ENCODE measurements around the gene POLR1G. TPM values are rescaled to one million over a fixed set of nuclear protein-coding genes. Genes with fewer than 3 reads are reported as not detected.

The POLR1G gene
- total RNA-seq, 1 donor from 2014 or later, result 9.7 TPM

DNA sequence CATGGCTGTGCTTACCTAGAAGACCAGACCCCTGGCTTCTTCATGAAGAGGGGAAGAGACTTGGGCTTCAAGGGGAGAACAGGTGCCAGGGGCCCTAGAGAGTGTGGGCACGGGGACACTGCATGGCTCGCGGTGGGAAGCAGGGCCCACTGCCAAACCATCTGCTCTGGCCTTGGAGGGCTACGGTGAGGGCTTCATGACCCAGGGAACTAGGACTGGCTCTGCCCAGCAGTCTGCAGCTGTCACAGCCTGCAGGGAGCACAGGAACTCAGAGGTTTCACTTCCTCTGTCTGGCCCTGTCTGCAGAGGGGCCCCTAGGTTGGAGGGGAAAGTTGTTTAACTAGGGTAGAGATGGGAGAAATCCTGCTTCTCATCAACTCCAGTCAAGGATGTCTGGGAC, 13.0 kb downstream of the POLR1G start:
- intact Hi-C loops (cut with micrococcal nuclease), result no loop called here

DNA sequence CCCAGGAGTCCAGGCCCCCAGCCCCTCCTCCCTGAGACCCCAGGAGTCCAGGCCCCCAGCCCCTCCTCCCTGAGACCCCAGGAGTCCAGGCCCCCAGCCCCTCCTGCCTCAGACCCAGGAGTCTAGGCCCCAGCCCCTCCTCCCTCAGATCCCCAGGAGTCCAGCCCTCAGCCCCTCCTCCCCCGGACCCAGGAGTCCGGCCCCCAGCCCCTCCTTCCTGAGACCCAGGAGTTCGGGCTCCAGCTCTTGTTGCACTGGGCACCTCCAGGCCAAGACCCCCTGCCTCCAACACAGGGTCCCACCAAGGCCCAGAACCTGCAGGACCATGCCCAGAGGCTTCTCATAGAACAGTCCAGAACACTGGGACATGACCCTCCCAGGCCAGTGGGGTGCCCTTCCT, 13.5 kb downstream of the POLR1G start:
- intact Hi-C loops (cut with micrococcal nuclease), result no loop called here

DNA sequence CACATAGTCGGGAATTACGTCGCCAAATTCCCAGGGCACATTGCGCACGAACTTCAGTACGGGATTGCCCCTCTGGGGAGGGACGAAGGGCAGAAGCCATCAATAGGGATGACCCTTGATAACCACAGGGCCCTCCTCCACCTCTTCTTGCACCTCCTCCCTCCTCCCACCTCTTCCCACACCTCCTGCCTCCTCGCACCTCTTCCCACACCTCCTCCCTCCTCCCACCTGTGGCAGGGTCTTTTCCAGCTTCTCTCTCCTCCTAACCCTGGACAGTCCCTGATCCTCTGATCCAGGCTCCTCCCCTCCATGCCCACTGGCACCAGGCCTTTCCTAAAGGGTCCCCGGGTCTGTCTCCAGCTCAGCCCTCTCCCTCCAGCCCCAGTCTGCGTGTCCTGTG, 13.9 kb downstream of the POLR1G start:
- intact Hi-C loops (cut with micrococcal nuclease), result no loop called here

DNA sequence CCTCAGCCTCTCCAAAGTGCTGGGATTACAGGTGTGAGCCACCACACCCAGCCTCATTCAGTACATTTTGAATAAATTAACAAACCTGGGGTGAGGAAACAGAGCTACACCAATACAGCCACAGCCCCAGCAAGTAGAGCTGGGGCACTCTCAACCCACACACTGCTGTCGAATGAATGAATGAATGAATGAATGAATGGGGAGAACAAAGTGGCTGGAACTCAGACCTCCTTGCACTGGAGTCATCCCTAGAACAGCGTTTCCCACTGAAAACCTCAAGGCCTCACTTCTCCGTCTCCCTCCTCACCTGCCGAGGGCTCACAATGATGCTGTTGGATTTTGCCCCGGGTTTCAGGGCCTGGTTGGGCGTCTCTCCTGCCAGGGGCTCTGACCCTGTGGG, 14.4 kb downstream of the POLR1G start:
- intact Hi-C loops (cut with micrococcal nuclease), result no loop called here

DNA sequence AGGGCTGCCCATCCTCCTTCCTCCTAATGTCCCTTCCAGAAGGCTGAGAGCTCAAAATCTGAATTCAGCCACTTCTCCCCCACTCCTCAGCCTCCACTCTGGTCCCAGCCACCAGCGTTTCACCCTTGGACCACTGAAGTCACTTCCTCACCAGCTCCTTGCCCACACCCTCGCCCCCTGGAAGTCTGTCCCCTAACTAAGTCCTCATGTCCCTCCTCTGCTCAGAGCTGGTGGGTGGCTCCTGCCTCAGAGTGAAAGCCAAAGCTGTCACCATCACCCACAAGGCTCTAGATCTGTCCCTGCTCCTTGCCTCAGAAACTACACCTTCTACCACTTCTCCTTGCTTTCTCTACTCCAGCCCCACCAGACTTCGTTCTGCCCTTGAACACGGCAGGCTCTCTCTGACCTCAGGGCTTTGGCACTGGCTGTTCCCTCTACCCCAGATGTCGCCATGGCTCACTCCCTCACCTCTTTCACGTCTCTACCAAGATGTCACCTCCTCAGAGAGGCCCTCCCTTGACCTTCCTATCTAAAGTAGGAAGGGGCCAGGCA, 15.6 kb downstream of the POLR1G start:
- intact Hi-C loops (cut with micrococcal nuclease), result no loop called here

DNA sequence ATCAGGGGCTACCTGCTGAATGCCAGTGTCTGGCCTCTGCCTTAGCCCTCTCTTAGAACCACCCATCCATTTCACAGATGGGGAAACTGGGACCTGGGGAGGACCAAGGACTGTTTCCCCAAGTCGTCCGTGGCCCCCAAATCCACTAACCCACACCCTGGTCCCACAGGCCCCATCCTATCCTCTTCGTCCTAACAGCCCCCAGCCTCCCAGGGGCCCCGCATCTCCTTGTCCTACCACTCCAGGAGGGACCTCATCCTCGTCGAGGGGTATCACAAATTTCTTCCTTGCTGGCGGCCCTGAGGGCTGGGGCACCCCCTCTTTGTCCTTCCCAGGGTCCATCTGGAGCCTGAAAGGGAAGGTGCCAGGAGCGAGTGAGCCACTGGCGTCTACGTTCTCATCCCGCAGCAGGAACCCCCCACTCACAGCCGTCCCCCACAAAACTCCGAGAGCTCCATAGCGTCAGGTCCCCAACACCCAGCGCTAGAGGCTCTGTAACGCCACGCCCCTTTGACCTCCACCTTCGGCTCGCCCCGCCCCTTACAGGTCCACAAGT, 16.7 kb downstream of the POLR1G start:
- intact Hi-C loops (cut with micrococcal nuclease), result loop anchor here (1.0 kb wide), 1 partner anchor 17 kb away; the partner anchor contains the start of gene POLR1G

DNA sequence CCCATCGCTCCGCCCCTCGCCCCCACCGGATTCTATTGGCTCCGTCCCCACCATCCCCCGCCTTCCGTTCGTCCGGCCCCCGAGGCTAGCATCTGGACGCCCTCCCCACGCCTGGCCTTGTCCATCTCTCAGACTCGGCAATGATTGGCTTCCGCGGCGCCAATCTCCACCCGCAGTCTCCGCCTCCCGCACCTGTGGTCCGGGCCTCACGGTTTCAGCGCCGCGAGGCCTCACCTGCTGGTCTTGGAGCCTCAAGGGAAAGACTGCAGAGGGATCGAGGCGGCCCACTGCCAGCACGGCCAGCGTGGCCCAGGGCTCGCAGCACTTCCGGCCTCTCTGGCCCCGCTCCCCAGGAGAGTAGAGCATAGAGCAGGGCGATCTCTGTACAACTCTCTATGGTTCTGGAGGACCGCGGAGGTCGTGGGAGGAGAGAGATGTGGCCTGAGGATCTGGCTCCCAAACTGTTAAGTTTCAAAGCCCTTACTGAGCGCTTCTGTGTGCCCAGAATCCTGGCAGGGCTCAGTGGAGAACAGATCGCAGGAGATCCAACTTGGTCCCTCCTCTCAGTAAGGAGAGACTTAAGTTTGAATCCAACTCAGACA, 17.2 kb downstream of the POLR1G start, which contains the start of gene ERCC1:
ERCC1 (minus strand) TSS at position 329 of the 602 bp plus-strand sequence. CDS start 543 bp downstream, outside the sequence.
- intact Hi-C loops (cut with micrococcal nuclease), result loop anchor here (1.0 kb wide), 1 partner anchor 17 kb away; the partner anchor contains the start of gene POLR1G

DNA sequence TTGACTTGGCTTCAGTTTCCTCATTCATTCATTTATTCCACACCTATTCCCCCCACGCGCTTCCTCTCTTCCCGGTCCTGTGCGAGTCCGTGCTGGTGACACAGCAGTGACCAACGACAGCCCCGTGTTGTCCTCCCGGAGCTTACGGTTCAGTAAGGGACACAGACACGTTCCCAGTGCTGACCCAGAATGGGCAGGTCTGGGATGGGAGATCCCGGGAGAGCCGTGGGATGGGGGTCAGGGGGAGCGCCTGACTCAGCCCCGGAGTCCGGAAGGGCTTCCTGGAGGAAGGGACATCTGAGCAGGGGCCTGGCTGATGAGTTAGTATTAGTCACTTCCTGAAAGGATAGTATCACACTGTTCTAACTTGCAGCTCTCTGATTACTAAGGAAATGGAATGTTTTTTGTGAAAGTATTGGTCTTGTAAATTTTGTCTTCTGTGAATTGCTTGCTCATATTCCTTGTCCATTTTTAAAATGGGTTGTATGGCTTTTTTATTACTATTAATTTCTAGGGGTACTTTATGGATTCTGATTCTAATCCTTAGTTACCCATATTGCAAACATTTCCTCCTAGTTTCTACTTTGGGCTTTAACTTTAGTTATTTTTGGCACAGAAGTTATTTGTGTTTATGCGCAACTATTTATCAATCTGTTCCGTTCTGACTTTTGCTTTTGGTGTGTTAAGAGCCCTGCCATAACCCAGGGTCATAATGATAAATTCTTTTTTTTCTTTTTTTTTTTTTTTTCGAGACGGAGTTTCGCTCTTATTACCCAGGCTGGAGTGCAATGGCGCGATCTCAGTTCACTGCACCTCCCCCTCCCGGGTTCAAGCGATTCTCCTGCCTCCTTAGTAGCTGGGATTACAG, 18.0 kb downstream of the POLR1G start:
- intact Hi-C loops (cut with micrococcal nuclease), result loop anchor here (5.0 kb wide), 1 partner anchor 268 kb away; the partner anchor contains the start of genes QPCTL and SNRPD2

DNA sequence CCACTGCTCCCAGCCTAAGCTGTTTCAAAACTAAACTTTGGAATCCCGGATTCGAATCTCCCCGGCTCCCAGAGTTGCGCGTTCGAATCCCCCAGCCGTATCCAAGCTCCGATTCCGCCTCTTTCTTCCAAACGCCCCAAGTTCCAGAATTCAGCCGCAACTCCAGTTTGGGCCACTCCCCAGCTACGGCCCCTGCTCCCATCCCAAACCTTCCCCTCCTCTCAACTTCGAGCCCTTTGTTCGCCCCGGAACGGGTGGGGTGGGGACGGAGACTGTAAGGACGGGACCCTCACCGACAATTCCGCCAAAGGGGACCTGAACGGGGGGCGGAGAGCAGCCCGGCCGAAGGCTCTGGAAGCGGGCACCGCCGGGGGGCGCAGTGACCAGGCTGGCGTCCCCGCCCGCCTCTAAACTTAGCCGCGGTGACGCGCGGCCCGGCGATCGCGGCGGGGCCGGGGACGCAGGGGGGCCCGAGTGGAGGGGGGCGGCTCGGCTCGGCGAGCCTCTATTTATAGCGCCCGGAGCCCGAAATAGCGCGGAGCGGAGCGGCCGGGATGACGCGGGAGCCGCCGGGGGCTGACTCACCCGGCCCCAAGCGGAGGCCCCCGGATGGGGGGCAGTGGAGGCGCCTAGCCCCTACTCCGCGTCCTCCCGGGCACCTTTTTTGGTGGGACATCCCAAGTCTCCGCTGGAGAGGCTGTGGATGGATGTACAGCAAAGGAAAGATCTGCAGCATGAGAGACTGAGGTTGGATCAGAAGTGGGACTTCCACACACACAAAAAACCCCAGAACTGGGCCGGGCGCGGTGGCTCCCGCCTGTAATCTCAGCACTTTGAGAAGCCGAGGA, 22.2 kb downstream of the POLR1G start:
- intact Hi-C loops (cut with micrococcal nuclease), result loop anchor here (5.0 kb wide), 1 partner anchor 264 kb away; the partner anchor contains the start of genes QPCTL and SNRPD2

DNA sequence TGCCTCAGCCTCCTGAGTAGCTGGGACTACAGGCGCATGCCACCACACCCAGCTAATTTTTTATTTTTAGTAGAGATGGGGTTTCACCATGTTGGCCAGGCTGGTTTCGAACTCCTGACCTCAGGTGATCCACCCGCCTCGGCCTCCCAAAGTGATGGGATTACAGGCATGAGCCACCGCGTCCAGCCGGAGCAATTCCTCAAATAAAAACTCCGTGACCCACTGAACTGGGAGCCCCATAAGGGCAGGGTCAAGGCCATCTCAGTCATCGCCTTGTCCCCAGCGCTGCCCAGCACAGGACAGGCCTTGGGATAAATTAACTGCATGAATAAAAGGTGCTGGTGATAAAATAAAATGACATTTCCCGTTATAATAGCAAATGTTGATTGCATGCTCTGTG, 23.5 kb downstream of the POLR1G start:
- intact Hi-C loops (cut with micrococcal nuclease), result loop anchor here (5.0 to 10.0 kb wide), 2 partner anchors 155 to 262 kb away; partner anchors contain the start of genes OPA3, QPCTL and SNRPD2

DNA sequence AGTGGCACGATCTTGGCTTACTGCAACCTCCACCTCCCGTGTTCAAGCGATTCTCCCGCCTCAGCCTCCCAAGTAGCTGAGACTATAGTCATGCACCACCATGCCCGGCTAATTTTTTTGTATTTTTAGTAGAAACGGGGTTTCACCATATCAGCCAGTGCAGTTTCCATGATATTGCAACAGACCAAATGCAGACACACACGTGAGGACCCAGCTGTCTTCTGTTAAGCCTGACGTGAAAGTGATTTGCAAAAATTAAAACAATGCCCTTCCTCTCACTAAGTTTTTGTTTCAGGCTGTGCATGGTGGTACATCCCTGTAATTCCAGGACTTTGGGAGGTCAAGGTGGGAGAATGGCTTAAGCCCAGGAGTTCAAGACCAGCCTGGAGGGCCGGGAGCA, 24.6 kb downstream of the POLR1G start:
- intact Hi-C loops (cut with micrococcal nuclease), result loop anchor here (10.0 kb wide), 1 partner anchor 154 kb away; the partner anchor contains the start of gene OPA3

DNA sequence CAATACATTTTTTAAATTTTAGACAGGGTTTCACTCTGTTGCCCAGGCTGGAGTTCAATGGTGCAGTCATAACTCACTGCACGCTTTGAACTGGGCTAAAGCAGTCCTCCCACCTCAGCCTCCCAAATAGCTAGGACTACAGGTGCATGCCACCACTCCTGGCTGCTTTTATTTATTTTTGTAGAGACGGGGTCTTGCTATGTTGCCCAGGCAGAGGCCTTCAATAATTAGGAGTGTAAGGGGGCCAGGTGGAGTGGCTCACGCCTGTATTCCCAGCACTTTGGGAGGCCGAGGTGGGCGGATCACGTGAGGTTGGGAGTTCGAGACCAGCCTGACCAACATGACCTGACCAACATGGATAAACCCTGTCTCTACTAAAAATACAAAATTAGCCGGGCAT, 26.1 kb downstream of the POLR1G start:
- intact Hi-C loops (cut with micrococcal nuclease), result loop anchor here (10.0 kb wide), 1 partner anchor 152 kb away; the partner anchor contains the start of gene OPA3

DNA sequence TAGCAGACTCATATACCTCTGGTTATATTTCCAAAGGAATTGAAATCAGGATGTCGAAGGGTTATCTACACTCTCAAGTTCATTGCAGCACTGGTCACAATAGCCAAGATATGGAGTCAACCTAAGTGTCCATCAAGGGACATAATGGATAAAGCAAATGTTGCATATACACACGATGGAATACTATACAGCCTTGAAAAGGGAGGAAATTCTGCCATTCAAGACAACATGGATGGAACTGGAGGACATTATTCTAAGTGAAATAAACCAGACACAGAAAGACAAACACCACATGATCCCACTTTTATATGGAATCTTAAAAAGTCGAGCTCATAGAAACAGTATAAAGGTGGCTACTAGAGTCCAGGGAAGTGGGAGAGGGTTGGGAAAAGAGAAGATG, 30.9 kb downstream of the POLR1G start:
- intact Hi-C loops (cut with micrococcal nuclease), result loop anchor here (10.0 kb wide), 1 partner anchor 147 kb away; the partner anchor contains the start of gene OPA3

DNA sequence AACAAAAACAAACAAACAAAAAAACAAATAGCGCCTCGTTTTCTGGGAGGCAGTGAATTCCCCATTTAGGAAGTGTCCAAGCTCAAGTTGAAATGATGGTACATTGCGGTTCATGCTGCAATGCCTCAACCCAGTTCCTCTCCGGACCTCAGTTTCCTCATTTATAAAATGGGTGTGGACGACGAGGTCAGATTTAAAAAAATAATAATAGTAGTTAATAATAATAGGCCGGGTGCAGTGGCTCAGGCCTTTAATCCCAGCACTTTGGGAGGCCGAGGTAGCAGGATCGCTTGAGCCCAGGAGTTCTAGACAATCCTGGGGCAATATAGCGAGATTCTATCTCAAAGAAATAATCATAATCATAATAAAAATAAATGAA, 32.7 kb downstream of the POLR1G start:
- intact Hi-C loops (cut with micrococcal nuclease), result loop anchor here (1.0 to 10.0 kb wide), 2 partner anchors 39 to 146 kb away; partner anchors contain the start of gene OPA3

DNA sequence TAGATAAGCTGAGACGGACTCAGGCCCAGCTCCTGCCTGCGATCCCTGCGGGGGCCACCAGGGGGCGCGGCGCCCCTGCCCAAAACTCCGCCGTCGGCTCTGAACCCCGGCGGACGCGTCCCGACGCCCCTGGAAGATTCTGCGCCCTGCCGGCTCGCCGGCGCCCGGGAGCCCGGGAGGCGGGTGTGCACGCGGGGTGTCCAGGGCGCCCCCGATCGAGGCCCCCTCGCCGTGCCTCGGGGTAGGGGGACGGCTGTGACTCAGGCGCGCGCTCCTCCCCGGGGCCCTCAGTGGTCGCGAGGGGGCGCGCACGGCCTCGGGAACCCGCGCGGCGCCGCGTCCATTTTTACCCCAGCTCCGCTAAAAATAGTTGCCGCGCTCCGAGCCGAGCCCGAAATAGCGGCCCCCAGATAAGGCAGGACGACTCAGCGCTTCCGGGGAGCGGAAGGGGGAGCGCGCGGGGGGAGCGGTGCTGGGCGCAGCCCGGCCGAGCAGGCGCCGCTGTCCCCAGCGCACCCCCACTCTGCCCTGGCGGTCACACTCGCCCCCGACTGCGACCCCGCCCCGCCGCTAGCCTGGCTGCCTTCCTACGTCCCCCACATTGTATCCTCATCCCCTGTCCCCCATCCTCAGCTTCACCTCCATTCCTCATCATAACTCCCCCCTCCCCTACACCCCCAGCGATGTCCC, 33.3 kb downstream of the POLR1G start:
- intact Hi-C loops (cut with micrococcal nuclease), result loop anchor here (1.0 to 10.0 kb wide), 2 partner anchors 39 to 145 kb away; partner anchors contain the start of gene OPA3

DNA sequence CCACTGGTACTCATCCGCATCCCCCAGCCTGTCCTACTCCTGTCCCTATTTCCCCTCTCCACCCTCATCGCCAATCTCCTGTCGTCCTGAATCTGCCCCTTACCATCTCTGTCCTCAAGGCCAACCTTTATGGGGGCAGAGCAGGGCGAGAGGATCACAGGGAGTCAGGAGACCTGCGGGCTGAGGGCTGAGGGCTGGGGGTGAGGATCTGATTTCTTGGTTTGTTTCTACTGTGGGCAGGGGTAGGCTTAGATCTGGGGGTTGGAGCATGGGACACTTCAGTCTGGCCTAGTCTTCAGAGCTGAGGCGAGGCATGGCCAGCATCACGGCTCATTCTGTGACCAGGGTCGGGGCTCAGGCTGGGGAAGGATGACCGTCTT, 33.8 kb downstream of the POLR1G start:
- intact Hi-C loops (cut with micrococcal nuclease), result no loop called here

DNA sequence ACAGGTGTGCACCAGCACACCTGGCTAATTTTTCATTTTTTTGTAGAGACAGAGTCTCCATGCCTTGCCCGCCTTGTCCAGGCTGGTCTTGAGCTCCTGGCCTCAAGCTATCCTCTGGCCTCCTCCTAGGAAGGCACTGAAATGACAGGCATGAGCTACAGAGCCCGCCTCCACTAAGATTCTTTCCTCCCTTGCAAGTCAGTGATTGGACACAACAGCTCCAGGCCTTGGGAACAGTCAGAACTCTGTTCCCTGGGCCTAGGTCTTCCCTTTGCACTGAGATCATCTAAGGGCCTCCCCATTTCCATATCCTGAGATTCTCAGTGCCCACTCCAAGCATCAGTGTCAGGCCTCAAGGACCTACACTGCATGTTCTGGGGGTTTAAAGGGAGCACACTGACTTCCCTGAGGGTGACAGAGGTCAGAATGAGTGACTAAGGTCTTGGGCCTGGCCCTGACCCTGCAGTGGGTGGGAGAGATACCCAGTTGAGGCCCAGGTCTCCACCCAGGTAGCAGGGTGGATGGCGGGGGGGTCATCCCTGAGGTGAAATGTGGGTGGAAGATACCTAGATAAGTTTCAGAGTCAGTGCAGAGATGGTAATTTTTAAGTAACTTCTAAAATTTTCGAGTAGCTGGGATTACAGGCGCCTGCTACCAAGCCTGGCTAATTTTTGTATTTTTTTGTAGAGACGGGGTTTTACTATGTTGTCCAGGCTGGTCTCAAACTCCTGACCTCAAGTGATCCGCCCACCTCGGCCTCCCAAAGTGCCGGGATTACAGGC, 34.6 kb downstream of the POLR1G start:
- intact Hi-C loops (cut with micrococcal nuclease), result no loop called here

DNA sequence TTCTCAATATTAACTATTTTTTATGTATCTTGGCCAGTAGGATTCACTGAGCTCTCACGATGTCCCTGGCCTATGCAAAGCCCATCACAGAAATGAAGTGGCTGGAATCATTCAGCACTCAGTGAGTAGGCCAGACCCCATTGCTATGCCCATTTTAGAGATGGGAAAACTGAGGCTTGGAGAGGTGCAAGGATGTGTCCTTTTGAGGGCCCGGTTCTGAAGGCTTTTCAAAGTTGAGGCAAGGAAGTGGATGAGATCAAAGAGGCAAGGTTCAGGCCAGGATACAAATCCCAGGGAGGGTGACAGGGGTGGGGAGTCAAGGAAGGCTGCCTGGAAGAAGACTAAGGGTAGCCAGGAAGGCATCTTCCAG, 35.9 kb downstream of the POLR1G start:
- intact Hi-C loops (cut with micrococcal nuclease), result loop anchor here (2.0 kb wide), 1 partner anchor 200 kb away; no protein-coding TSS in a partner anchor

Measured in T-helper 2 cell treated with Interferon-gamma antibody and Interleukin-4, amounts not matched to agents 100 ng/mL and 5 ng/mL, for 36 hours (primary cell).